ENCODE measurements around the gene NTMT1.

The NTMT1 gene

DNA sequence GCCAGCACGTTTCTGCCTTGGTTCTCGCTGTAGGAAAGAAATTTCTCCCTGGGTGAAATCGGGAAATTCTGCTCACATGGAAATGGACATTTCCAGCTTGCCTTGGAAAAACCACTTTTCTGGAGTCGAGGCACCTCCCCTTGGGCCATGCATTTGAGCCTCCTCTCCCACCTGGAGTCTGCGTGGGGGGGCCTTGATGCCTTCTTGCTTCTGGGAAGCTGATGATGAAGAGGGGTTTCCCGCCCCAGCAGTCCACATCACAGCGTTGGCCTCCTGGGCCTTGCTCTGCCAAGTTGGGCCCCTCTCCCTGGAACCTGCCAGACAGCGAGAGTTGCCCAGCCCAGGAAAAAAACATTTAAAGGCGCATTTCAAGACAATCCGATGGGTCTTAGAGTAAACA is 17.7 kb downstream of the NTMT1 start:
- Histone ChIP-seq H3K27ac (ENCODE audit: low read depth, low read length) (no peak overlapping the region), H3K9me3 (ENCODE audit: control insufficient read depth in 5 of 5, low read length in 5 of 5) (no peaks in the 10 kb centered on the region), H3K36me3 (ENCODE audit: control insufficient read depth in 5 of 5, insufficient read depth in 5 of 5, low read length in 5 of 5) (peaks cover 0 to 11% (median 7%) of the 10 kb centered on the region in 5 donors), H3K4me3 (ENCODE audit: low read depth in 1 of 5, low read length in 5 of 5) (no peak overlapping the region), H3K4me1 (ENCODE audit: control insufficient read depth in 5 of 5, insufficient read depth in 5 of 5, low read length in 5 of 5) (peaks cover 10 to 31% (median 27%) of the 10 kb centered on the region in 5 donors), H3K27me3 (ENCODE audit: control insufficient read depth in 5 of 5, insufficient read depth in 4 of 5, low read length in 5 of 5) (no peaks in the 10 kb centered on the region), H3K9ac (ENCODE audit: low read length in 5 of 5) (no peak overlapping the region)

- H3K27ac ChIP-seq (ENCODE audit: low read depth, low read length), result no peak overlapping the region
- H3K9me3 ChIP-seq (ENCODE audit: control insufficient read depth in 5 of 5, low read length in 5 of 5), result no peaks in the 10 kb centered on the region
- no peak overlapping the region for H3K9ac ChIP-seq (ENCODE audit: low read length in 5 of 5)
- H3K4me3 ChIP-seq (ENCODE audit: low read depth in 1 of 5, low read length in 5 of 5), result no peak overlapping the region
- H3K4me1 ChIP-seq (ENCODE audit: control insufficient read depth in 5 of 5, insufficient read depth in 5 of 5, low read length in 5 of 5), result peaks cover 10 to 31% (median 27%) of the 10 kb centered on the region in 5 donors
- H3K27me3 ChIP-seq (ENCODE audit: control insufficient read depth in 5 of 5, insufficient read depth in 4 of 5, low read length in 5 of 5), result no peaks in the 10 kb centered on the region
- H3K36me3 ChIP-seq (ENCODE audit: control insufficient read depth in 5 of 5, insufficient read depth in 5 of 5, low read length in 5 of 5), result peaks cover 0 to 4% (median under 1%) of the 10 kb centered on the region in 5 donors
Measured at GRCh38 chr9:129644365-129644764, 18.4 kb downstream of the NTMT1 start.

GRCh38 chr9:129644902-129645301 is 18.9 kb downstream of the NTMT1 start:
- H3K4me1 ChIP-seq (ENCODE audit: control insufficient read depth in 5 of 5, insufficient read depth in 5 of 5, low read length in 5 of 5), result peaks cover 10 to 28% (median 24%) of the 10 kb centered on the region in 5 donors
- no peak overlapping the region for H3K9ac ChIP-seq (ENCODE audit: low read length in 5 of 5)
- no peaks in the 10 kb centered on the region for H3K27me3 ChIP-seq (ENCODE audit: control insufficient read depth in 5 of 5, insufficient read depth in 4 of 5, low read length in 5 of 5)
- H3K27ac ChIP-seq (ENCODE audit: low read depth, low read length), result no peak overlapping the region
- no peaks in the 10 kb centered on the region for H3K36me3 ChIP-seq (ENCODE audit: control insufficient read depth in 5 of 5, insufficient read depth in 5 of 5, low read length in 5 of 5)
- H3K9me3 ChIP-seq (ENCODE audit: control insufficient read depth in 5 of 5, low read length in 5 of 5), result no peaks in the 10 kb centered on the region
- no peak overlapping the region for H3K4me3 ChIP-seq (ENCODE audit: low read depth in 1 of 5, low read length in 5 of 5)

- H3K4me3 ChIP-seq (ENCODE audit: low read depth in 1 of 5, low read length in 5 of 5), result no peak overlapping the region
- H3K9me3 ChIP-seq (ENCODE audit: control insufficient read depth in 5 of 5, low read length in 5 of 5), result no peaks in the 10 kb centered on the region
- no peak overlapping the region for H3K9ac ChIP-seq (ENCODE audit: low read length in 5 of 5)
- peaks cover under 1 to 15% (median 10%) of the 10 kb centered on the region in 5 donors for H3K4me1 ChIP-seq (ENCODE audit: control insufficient read depth in 5 of 5, insufficient read depth in 5 of 5, low read length in 5 of 5)
- no peaks in the 10 kb centered on the region for H3K36me3 ChIP-seq (ENCODE audit: control insufficient read depth in 5 of 5, insufficient read depth in 5 of 5, low read length in 5 of 5)
- no peaks in the 10 kb centered on the region for H3K27me3 ChIP-seq (ENCODE audit: control insufficient read depth in 5 of 5, insufficient read depth in 4 of 5, low read length in 5 of 5)
- no peak overlapping the region for H3K27ac ChIP-seq (ENCODE audit: low read depth, low read length)
Measured at GRCh38 chr9:129646252-129646651, 20.3 kb downstream of the NTMT1 start.

DNA sequence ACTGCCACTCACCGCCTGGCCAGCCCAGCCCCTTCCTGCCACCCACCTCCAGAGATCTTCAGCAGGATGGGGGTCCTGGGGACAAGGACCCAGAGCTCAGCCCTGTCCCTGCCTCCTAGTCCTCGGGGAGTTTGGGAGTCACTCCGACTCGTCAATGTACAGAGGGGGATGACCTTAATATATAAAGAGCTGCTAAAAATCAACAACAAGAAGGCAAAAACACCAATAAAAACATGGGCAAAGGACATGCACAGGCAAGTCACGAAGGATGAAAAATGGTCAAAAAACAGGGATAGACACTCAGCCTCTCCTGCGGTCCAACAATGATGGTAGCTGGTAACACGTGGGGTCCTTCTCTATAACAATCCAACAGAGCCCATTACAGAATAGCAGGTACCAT is 20.7 kb downstream of the NTMT1 start:
- H3K36me3 ChIP-seq (ENCODE audit: control insufficient read depth in 5 of 5, insufficient read depth in 5 of 5, low read length in 5 of 5), result no peaks in the 10 kb centered on the region
- no peaks in the 10 kb centered on the region for H3K27me3 ChIP-seq (ENCODE audit: control insufficient read depth in 5 of 5, insufficient read depth in 4 of 5, low read length in 5 of 5)
- no peak overlapping the region for H3K4me3 ChIP-seq (ENCODE audit: low read depth in 1 of 5, low read length in 5 of 5)
- H3K27ac ChIP-seq (ENCODE audit: low read depth, low read length), result no peak overlapping the region
- H3K4me1 ChIP-seq (ENCODE audit: control insufficient read depth in 5 of 5, insufficient read depth in 5 of 5, low read length in 5 of 5), result peaks cover 0 to 10% (median 6%) of the 10 kb centered on the region in 5 donors
- H3K9me3 ChIP-seq (ENCODE audit: control insufficient read depth in 5 of 5, low read length in 5 of 5), result no peaks in the 10 kb centered on the region
- H3K9ac ChIP-seq (ENCODE audit: low read length in 5 of 5), result no peak overlapping the region

GRCh38 chr9:129647635-129648034 is 21.7 kb downstream of the NTMT1 start:
- Histone ChIP-seq H3K27ac (ENCODE audit: low read depth, low read length) (no peak overlapping the region), H3K9ac (ENCODE audit: low read length in 5 of 5) (no peak overlapping the region), H3K4me3 (ENCODE audit: low read depth in 1 of 5, low read length in 5 of 5) (no peak overlapping the region), H3K4me1 (ENCODE audit: control insufficient read depth in 5 of 5, insufficient read depth in 5 of 5, low read length in 5 of 5) (peaks cover 0 to 6% (median 5%) of the 10 kb centered on the region in 5 donors), H3K36me3 (ENCODE audit: control insufficient read depth in 5 of 5, insufficient read depth in 5 of 5, low read length in 5 of 5) (no peaks in the 10 kb centered on the region), H3K9me3 (ENCODE audit: control insufficient read depth in 5 of 5, low read length in 5 of 5) (no peaks in the 10 kb centered on the region), H3K27me3 (ENCODE audit: control insufficient read depth in 5 of 5, insufficient read depth in 4 of 5, low read length in 5 of 5) (no peaks in the 10 kb centered on the region)

GRCh38 chr9:129648092-129648763 is 22.3 kb downstream of the NTMT1 start:
- Histone ChIP-seq H3K27me3 (ENCODE audit: control insufficient read depth in 5 of 5, insufficient read depth in 4 of 5, low read length in 5 of 5) (no peaks in the 10 kb centered on the region), H3K4me3 (ENCODE audit: low read depth in 1 of 5, low read length in 5 of 5) (no peak overlapping the region), H3K9me3 (ENCODE audit: control insufficient read depth in 5 of 5, low read length in 5 of 5) (no peaks in the 10 kb centered on the region), H3K9ac (ENCODE audit: low read length in 5 of 5) (no peak overlapping the region), H3K4me1 (ENCODE audit: control insufficient read depth in 5 of 5, insufficient read depth in 5 of 5, low read length in 5 of 5) (peaks cover 0 to 5% (median 5%) of the 10 kb centered on the region in 5 donors), H3K36me3 (ENCODE audit: control insufficient read depth in 5 of 5, insufficient read depth in 5 of 5, low read length in 5 of 5) (no peaks in the 10 kb centered on the region), H3K27ac (ENCODE audit: low read depth, low read length) (no peak overlapping the region)

DNA sequence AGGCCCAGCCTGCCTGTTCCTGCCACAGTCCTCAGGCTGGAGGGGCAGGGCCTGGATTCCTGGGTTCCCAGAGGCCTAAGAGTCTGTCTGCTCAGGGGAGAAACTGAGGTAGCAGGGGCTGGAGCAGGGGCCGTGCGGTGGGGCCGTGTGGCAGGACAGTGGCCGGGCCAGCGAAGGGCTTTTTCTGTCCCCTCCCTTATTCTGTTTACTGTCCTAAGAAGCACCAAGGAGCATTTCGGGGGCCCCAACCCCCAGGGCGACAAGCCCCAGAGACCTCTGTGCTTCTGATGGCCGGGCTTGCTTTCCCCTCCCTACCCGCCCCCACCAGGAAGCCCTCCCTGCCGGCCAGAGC is 22.8 kb downstream of the NTMT1 start:
- Histone ChIP-seq H3K4me1 (ENCODE audit: control insufficient read depth in 5 of 5, insufficient read depth in 5 of 5, low read length in 5 of 5) (peaks cover 0 to 5% (median 5%) of the 10 kb centered on the region in 5 donors), H3K9ac (ENCODE audit: low read length in 5 of 5) (no peak overlapping the region), H3K27ac (ENCODE audit: low read depth, low read length) (no peak overlapping the region), H3K27me3 (ENCODE audit: control insufficient read depth in 5 of 5, insufficient read depth in 4 of 5, low read length in 5 of 5) (no peaks in the 10 kb centered on the region), H3K4me3 (ENCODE audit: low read depth in 1 of 5, low read length in 5 of 5) (no peak overlapping the region), H3K36me3 (ENCODE audit: control insufficient read depth in 5 of 5, insufficient read depth in 5 of 5, low read length in 5 of 5) (no peaks in the 10 kb centered on the region), H3K9me3 (ENCODE audit: control insufficient read depth in 5 of 5, low read length in 5 of 5) (no peaks in the 10 kb centered on the region)

- Histone ChIP-seq H3K27me3 (ENCODE audit: control insufficient read depth in 5 of 5, insufficient read depth in 4 of 5, low read length in 5 of 5) (peaks cover 0 to 3% (median 0%) of the 10 kb centered on the region in 5 donors), H3K9ac (ENCODE audit: low read length in 5 of 5) (no peak overlapping the region), H3K36me3 (ENCODE audit: control insufficient read depth in 5 of 5, insufficient read depth in 5 of 5, low read length in 5 of 5) (no peaks in the 10 kb centered on the region)
Measured at GRCh38 chr9:129649726-129650679, 24.0 kb downstream of the NTMT1 start.

DNA sequence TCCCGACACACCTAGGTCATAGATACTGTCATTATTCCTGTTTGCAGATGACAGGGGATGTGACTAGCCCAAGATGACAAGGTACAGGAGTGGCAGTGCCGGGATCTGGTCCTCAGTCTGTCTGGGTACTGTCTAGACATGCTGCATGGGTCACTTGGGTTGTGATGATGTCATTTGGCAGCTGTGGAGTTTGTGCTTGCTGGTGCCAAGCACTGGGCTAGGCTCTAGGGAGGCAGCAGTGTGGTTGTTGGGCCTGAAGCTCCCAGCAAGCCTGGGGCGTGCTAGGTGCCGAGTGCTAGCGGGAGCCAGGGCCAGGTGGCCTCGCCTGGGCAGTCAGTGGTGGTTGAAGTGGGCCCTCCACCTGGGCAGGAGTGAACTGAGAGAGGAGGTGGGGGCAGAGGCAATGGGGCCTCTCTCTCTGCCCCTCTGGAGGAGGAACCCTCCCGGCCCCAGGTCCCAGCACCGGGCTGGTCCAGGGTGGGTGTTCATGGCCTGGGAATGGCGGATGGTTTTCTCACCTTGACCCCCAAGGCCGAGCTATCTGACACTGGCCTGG is 24.8 kb downstream of the NTMT1 start:
- Histone ChIP-seq H3K9me3 (ENCODE audit: control insufficient read depth in 5 of 5, low read length in 5 of 5) (no peaks in the 10 kb centered on the region), H3K4me3 (ENCODE audit: low read depth in 1 of 5, low read length in 5 of 5) (no peak overlapping the region), H3K27me3 (ENCODE audit: control insufficient read depth in 5 of 5, insufficient read depth in 4 of 5, low read length in 5 of 5) (peaks cover 0 to 3% (median 0%) of the 10 kb centered on the region in 5 donors), H3K4me1 (ENCODE audit: control insufficient read depth in 5 of 5, insufficient read depth in 5 of 5, low read length in 5 of 5) (peaks cover 0 to 11% (median 5%) of the 10 kb centered on the region in 5 donors), H3K36me3 (ENCODE audit: control insufficient read depth in 5 of 5, insufficient read depth in 5 of 5, low read length in 5 of 5) (no peaks in the 10 kb centered on the region), H3K9ac (ENCODE audit: low read length in 5 of 5) (no peak overlapping the region), H3K27ac (ENCODE audit: low read depth, low read length) (no peak overlapping the region)

More at GRCh38 chr9:129649726-129650679, 24.0 kb downstream of the NTMT1 start:
- no peak overlapping the region for H3K4me3 ChIP-seq (ENCODE audit: low read depth in 1 of 5, low read length in 5 of 5)
- H3K27ac ChIP-seq (ENCODE audit: low read depth, low read length), result no peak overlapping the region
- H3K4me1 ChIP-seq (ENCODE audit: control insufficient read depth in 5 of 5, insufficient read depth in 5 of 5, low read length in 5 of 5), result peaks cover 0 to 10% (median 5%) of the 10 kb centered on the region in 5 donors
- no peaks in the 10 kb centered on the region for H3K9me3 ChIP-seq (ENCODE audit: control insufficient read depth in 5 of 5, low read length in 5 of 5)

All from subcutaneous abdominal adipose tissue (tissue), 5 donors.